MM.1S (cell line): ENCODE data around the gene CHRFAM7A.
"Not testable (repeated sequence)": the region's sequence is repeated elsewhere in the genome, so short reads cannot be mapped to it uniquely, and the experiment has no call there.

Source experiments
- DNase-seq: peaks from one replicate; pipeline ENCODE4 v3.0.0-alpha.2; 2015
- H2AFZ ChIP-seq: fragments of 300-600 bp; sonication (generic); 2 replicates; pipeline ENCODE4 v1.6.0; 2016; ENCODE audit warnings: antibody characterized with exemption, low read length
- H3F3A ChIP-seq: fragments of 300-600 bp; sonication (generic); 2 replicates; pipeline ENCODE4 v1.6.1; 2016; ENCODE audit warnings: mild to moderate bottlenecking, antibody characterized with exemption, low read length, moderate library complexity, mixed read lengths; ENCODE audit not compliant: insufficient read depth
- H3K27ac ChIP-seq: fragments of 300-600 bp; sonication (generic); 2 replicates; pipeline ENCODE4 v1.5.1; 2016; ENCODE audit warnings: mild to moderate bottlenecking, low read length
- H3K27me3 ChIP-seq: fragments of 300-600 bp; sonication (generic); replicated peaks from 2 replicates; pipeline ENCODE4 v1.6.0; 2016; ENCODE audit warnings: low read length; ENCODE audit not compliant: insufficient read depth
- H3K36me3 ChIP-seq: fragments of 300-600 bp; sonication (generic); replicated peaks from 2 replicates; pipeline ENCODE4 v1.6.1; 2016; ENCODE audit warnings: mild to moderate bottlenecking, low read length, mixed read lengths; ENCODE audit not compliant: insufficient read depth
- H3K4me1 ChIP-seq: fragments of 300-600 bp; sonication (generic); 2 replicates; pipeline ENCODE4 v1.6.1; 2016; ENCODE audit warnings: low read length, mixed read lengths
- H3K4me2 ChIP-seq: fragments of 300-600 bp; sonication (generic); 2 replicates; pipeline ENCODE4 v1.6.0; 2016; ENCODE audit warnings: low read depth, low read length
- H3K4me3 ChIP-seq: fragments of 300-600 bp; sonication (generic); 2 replicates; pipeline ENCODE4 v1.5.1; 2016; ENCODE audit warnings: low read length, mixed read lengths
- H3K79me2 ChIP-seq: fragments of 300-600 bp; sonication (generic); 2 replicates; pipeline ENCODE4 v1.6.1; 2016; ENCODE audit warnings: mixed run types, low read length, mixed read lengths
- H3K9ac ChIP-seq: fragments of 300-600 bp; sonication (generic); 2 replicates; pipeline ENCODE4 v1.6.1; 2016; ENCODE audit warnings: low read length, mixed read lengths
- H3K9me2 ChIP-seq: fragments of 300-600 bp; sonication (generic); replicated peaks from 2 replicates; pipeline ENCODE4 v1.6.1; 2016; ENCODE audit warnings: mild to moderate bottlenecking, low read length, mixed read lengths; ENCODE audit not compliant: insufficient read depth
- H3K9me3 ChIP-seq: fragments of 300-600 bp; sonication (generic); replicated peaks from 2 replicates; pipeline ENCODE4 v1.6.1; 2016; ENCODE audit warnings: mild to moderate bottlenecking, low read length, mixed read lengths; ENCODE audit not compliant: insufficient read depth
- H4K20me1 ChIP-seq: fragments of 300-600 bp; sonication (generic); 2 replicates; pipeline ENCODE4 v1.6.1; 2016; ENCODE audit warnings: mild to moderate bottlenecking, low read length, moderate library complexity, mixed read lengths; ENCODE audit not compliant: insufficient read depth

The CHRFAM7A gene

DNA sequence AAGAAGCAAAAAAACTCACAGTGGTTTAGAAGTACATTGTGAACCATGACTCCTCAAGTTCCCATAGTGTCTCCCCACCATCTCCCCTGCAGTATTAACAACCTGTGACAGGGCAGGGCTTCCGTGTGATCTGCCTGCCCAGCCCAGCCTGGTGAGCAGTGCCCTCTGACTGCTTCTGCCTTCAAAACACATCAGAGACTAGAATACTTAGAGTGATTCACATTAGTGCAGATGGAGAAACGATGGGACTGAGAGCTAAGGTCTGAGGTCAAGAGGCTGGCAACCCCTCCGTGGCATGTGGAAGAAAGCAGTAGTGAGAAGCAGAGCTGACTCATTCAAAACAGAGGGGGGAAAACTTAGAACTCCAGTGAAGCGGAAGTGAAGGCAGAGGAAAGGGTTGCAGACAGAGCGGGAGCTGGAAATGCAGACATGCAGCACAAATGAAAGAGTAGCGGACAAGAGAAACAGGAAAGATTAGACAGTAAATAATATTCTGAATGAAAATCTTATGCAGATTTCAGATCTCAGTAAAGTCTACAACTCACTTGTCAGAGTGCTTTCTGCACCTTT lies 6.9 kb downstream of the CHRFAM7A start:
- H3K36me3 ChIP-seq, H3K9me3 ChIP-seq, H3K9ac ChIP-seq, H3K4me1 ChIP-seq, DNase-seq, H3K9me2 ChIP-seq, H3F3A ChIP-seq, H3K4me3 ChIP-seq, H4K20me1 ChIP-seq, H3K4me2 ChIP-seq, H3K27me3 ChIP-seq, H3K79me2 ChIP-seq, H2AFZ ChIP-seq, H3K27ac ChIP-seq: not testable (repeated sequence)

DNA sequence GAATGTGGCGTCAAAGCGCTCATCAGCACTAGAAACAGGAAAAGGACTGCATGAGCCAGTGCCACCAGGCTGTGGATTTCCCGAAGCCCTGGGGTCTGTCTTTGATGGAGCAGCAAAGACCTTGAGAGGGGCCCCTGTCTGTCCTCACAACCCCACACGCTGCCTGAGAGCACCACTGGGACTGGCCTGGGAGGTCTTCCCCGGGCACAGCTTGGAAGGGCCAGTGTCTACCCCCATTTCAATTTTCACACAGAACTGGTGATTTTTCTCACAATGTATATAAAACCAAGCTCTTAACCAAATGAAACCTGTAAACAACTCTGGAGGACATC lies 16.3 kb downstream of the CHRFAM7A start:
- not testable (repeated sequence) for H3K79me2 ChIP-seq, H3K4me3 ChIP-seq

DNA sequence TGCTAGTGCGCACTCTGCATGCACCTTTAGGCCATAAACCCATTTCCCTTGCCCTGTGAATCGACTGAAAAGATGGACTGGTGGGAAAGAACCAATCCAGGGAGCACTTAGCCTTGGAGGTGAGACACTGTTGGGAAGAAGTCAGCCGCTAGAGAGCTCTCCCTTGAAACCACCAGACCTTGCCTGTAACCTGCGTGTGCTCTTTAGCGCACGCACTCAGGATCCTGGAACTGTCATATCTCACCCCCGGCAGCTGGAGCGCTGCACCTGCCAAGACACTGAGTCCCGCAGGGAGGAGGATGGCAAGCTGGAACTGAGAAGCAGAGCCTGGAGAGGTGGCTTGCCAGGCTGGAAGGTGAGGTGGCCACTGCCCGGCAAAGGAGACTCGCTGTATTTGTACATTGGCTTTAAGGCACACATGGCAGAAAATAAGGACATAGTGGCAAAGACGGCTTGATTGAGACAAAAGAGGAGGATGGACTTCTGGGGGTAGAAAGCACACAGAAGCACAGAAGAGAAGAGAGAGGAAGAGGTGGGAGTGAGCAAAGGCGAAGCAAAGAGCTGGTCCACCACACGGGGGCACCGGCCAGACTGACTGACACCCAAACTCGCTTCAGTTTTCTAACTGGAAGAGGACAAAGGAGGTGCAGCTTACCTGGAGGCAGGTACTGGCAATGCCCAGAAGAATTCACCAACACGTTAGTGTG lies 16.8 kb downstream of the CHRFAM7A start:
- not testable (repeated sequence) for H3K36me3 ChIP-seq, H3K27ac ChIP-seq, H3K9me3 ChIP-seq, H3F3A ChIP-seq, H2AFZ ChIP-seq, H3K9ac ChIP-seq, H3K27me3 ChIP-seq, DNase-seq, H3K4me1 ChIP-seq, H3K4me2 ChIP-seq, H4K20me1 ChIP-seq, H3K4me3 ChIP-seq, H3K79me2 ChIP-seq, H3K9me2 ChIP-seq

More for the DNA sequence above, 16.3 kb downstream of the CHRFAM7A start:
- H3K4me1 ChIP-seq, DNase-seq, H3K27me3 ChIP-seq, H3K9me2 ChIP-seq, H3K9me3 ChIP-seq, H3F3A ChIP-seq, H3K9ac ChIP-seq, H3K36me3 ChIP-seq, H2AFZ ChIP-seq, H3K4me2 ChIP-seq, H3K27ac ChIP-seq, H4K20me1 ChIP-seq: not testable (repeated sequence)

DNA sequence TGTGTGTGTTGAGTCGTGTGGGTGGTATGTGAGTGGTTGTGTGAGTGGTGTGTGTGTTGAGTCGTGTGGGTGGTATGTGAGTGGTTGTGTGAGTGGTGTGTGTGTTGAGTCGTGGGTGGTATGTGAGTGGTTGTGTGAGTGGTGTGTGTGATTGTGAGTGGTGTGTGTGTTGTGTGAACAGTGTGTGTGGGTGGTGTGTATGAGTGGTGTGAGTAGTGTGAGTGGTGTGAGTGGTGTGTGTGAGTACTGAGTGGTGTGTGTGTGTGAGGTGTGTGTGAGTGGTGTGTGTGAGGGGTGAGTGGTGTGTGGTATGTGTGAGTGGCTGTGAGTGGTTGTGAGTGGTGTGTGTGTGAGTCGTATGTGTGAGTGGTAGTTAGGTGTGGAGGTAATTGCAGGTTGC lies 17.5 kb downstream of the CHRFAM7A start:
- not testable (repeated sequence) for H3K9me3 ChIP-seq, H3K27me3 ChIP-seq, DNase-seq, H3K4me3 ChIP-seq, H3K9ac ChIP-seq, H3K36me3 ChIP-seq, H3K4me1 ChIP-seq, H3K9me2 ChIP-seq, H3K27ac ChIP-seq, H3F3A ChIP-seq, H2AFZ ChIP-seq, H3K4me2 ChIP-seq, H3K79me2 ChIP-seq, H4K20me1 ChIP-seq

DNA sequence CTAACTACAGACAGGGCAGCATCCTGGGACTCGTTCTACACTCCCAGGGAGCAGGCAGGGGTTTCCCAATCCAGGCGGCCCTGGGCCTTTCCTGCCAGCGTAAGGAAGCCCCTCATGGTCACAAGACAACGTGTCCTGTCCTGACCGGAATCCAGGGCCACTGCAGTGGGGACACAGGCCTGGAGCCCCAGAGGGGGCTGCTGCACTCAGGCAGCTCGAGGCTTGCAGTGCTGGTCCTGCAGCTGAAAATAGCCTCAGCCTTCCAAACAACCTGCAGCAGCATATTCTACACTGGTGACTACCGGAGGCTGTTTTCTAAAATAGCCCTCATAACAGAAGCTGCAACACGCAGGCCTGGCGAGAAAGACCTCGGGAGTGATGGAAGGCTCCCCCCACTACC lies 18.5 kb downstream of the CHRFAM7A start:
- H2AFZ ChIP-seq, H3K4me1 ChIP-seq, H3K9ac ChIP-seq, H3K79me2 ChIP-seq, H3K4me3 ChIP-seq, H3K27ac ChIP-seq, H3K9me2 ChIP-seq, H4K20me1 ChIP-seq, H3F3A ChIP-seq, H3K36me3 ChIP-seq, H3K9me3 ChIP-seq, DNase-seq, H3K4me2 ChIP-seq, H3K27me3 ChIP-seq: not testable (repeated sequence)

DNA sequence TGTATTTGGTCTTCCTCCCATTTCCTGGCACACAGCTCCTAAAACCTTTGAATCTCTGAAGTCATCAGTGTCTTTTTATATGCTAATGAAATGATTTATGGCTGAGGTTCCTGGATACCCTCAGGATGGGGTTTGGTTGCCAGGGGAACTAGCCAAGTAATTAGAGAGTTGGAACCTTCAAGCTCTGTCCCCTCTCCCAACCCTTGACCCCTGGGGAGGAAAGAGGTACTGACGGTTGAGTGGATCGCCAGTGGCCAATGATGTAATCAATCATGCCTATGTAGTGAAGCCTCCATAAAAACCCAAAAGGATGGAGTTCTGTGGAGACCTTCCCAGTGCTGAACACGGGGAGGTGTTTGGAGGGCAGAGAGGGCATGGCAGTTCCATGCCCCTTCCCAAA lies 25.1 kb downstream of the CHRFAM7A start:
- H3K4me2 ChIP-seq, DNase-seq, H3K27me3 ChIP-seq, H3K9me3 ChIP-seq, H3K4me3 ChIP-seq, H3K36me3 ChIP-seq, H3K9me2 ChIP-seq, H3K9ac ChIP-seq, H3K27ac ChIP-seq, H3F3A ChIP-seq, H2AFZ ChIP-seq, H4K20me1 ChIP-seq, H3K4me1 ChIP-seq, H3K79me2 ChIP-seq: not testable (repeated sequence)

DNA sequence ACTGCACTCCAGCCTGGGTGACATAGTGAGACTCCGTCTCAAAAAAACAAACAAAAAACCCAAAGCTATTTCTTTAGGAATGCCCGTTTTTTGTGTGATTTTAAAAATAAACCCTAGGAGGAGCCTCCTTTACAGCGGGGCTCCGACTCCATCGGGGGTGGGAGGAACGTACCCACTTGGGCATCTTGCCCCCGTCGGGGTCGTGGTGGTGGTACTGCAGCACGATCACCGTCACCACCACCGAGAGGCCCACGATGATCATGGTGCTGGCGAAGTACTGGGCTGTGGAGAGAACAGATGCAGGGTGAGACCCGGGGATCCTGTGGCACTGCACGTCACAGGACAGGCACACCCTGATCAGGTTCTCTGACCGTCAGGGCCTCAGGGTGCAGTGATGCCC lies 26.1 kb downstream of the CHRFAM7A start:
- not testable (repeated sequence) for H3F3A ChIP-seq, H2AFZ ChIP-seq, H3K4me1 ChIP-seq, H3K36me3 ChIP-seq, H3K27me3 ChIP-seq, H3K27ac ChIP-seq, H3K4me3 ChIP-seq, H4K20me1 ChIP-seq, H3K79me2 ChIP-seq, DNase-seq, H3K9ac ChIP-seq, H3K9me3 ChIP-seq, H3K4me2 ChIP-seq, H3K9me2 ChIP-seq

DNA sequence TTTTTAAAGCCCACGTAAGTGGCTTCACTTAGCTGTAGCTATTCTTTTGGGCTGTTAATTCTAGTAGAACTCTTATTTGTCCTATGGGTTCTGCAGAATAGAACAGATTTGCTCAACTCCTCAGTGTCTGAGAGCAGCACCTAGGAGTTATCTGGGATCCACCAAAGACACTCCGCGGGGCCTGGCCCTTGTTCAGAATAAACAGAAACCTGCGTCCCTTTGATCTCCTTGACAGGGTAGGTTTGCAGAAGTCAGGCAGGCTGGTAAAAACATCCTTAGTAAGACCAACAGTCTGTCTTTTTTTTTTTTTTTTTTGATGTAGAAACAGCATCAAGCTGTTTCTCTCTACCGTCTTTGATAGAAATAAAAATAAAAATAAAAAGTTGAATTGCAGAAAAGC lies 31.9 kb downstream of the CHRFAM7A start:
- H4K20me1 ChIP-seq = not testable (repeated sequence)

More for the DNA sequence above, 31.9 kb downstream of the CHRFAM7A start:
- H3K9me3 ChIP-seq, H3F3A ChIP-seq, H3K4me1 ChIP-seq, H3K79me2 ChIP-seq, H3K4me2 ChIP-seq, H2AFZ ChIP-seq, H3K36me3 ChIP-seq, H3K27me3 ChIP-seq, H3K9me2 ChIP-seq, DNase-seq, H3K4me3 ChIP-seq, H3K9ac ChIP-seq, H3K27ac ChIP-seq: not testable (repeated sequence)
